HCT116 (cell line): ENCODE measurements around the gene SLC39A13. TPM values are rescaled to one million over a fixed set of nuclear protein-coding genes. Genes with fewer than 3 reads are reported as not detected.

Source experiments
- ATAC-seq: fragments of 200-7000 bp; cut with Tn5 transposase; 2 replicates; pipeline ENCODE4 v1.9.1; 2020; ENCODE audit warnings: mild to moderate bottlenecking, moderate library complexity
- BruUV-seq: library from RNA; stranded (reverse); fragments of 400-500 nt; replicated peaks from 2 replicates; lab custom pipeline; 2021; lab: Mats Ljungman, UMichigan
- CTCF ChIA-PET: fragments of 300-600 bp; sonication (Branson Sonifier 250); formaldehyde crosslinking; loops from one replicate; lab custom pipeline; 2021; ENCODE audit warnings: antibody characterized with exemption; lab: Charles Lee
- POLR2A ChIA-PET: fragments of 300-600, 350-600 bp; sonication (Branson Sonifier 250); formaldehyde crosslinking; loops from one replicate; lab custom pipeline; 2021; ENCODE audit warnings: antibody characterized with exemption; lab: Charles Lee
- RAD21 ChIA-PET, 2 experiments: fragments of 300-600 bp; sonication (Branson Sonifier 250); formaldehyde crosslinking; loops; one replicate each; lab custom pipeline; 2023; ENCODE audit warnings: low total read pairs in 2 of 2; ENCODE audit not compliant: uncharacterized antibody in 2 of 2, unreplicated experiment in 2 of 2, low non-redundant PET in 1 of 2; lab: Charles Lee
- DNase-seq: peaks from one replicate; pipeline ENCODE4 v3.0.0-alpha.2; 2010; ENCODE audit warnings: low read depth, low spot score
- H2AFZ ChIP-seq: fragments of 200-600 bp; shearing (Covaris generic), sonication (generic); 2 replicates; pipeline ENCODE4 v1.6.1; 2017; ENCODE audit warnings: low read depth, mixed run types, mixed read lengths, antibody characterized with exemption, low read length; ENCODE audit not compliant: poor library complexity, severe bottlenecking
- H3K27ac ChIP-seq: 2 replicates; pipeline ENCODE4 v1.5.1; 2012; ENCODE audit warnings: low read depth, low read length
- H3K27me3 ChIP-seq: fragments of 200-600 bp; sonication (generic); 2 replicates; pipeline ENCODE4 v1.6.1; 2016; ENCODE audit warnings: mixed run types, low read length, mixed read lengths; ENCODE audit not compliant: insufficient read depth
- H3K36me3 ChIP-seq, 2 experiments: fragments of 200-500 bp in 1 of 2; fragments of 200-600 bp in 1 of 2; sonication (Bioruptor generic) in 1 of 2; sonication (generic) in 1 of 2; 2 replicates each; pipeline versions ENCODE4 v1.5.1 to v1.6.1; 2014 to 2016; ENCODE audit warnings: low read length in 2 of 2, inconsistent platforms in 1 of 2, mixed read lengths in 1 of 2, mixed run types in 1 of 2; ENCODE audit not compliant: insufficient read depth in 2 of 2, control insufficient read depth in 1 of 2
- H3K4me1 ChIP-seq, 2 experiments: fragments of 200-600 bp in 1 of 2; sonication (generic) in 1 of 2; 2 replicates each; pipeline versions ENCODE4 v1.5.1 to v1.6.1; 2012 to 2017; ENCODE audit warnings: low read length in 2 of 2, inconsistent platforms in 1 of 2, mild to moderate bottlenecking in 1 of 2, mixed read lengths in 1 of 2, mixed run types in 1 of 2, moderate library complexity in 1 of 2; ENCODE audit not compliant: insufficient read depth in 2 of 2, control insufficient read depth in 1 of 2
- H3K4me2 ChIP-seq: fragments of 200-600 bp; sonication (generic); 2 replicates; pipeline ENCODE4 v1.6.1; 2017; ENCODE audit warnings: mixed run types, low read length, mixed read lengths
- H3K4me3 ChIP-seq, 2 experiments: fragments of 200-600 bp in 1 of 2; sonication (generic) in 1 of 2; replicated peaks in 1 of 2; 2 replicates each; pipeline ENCODE4 v1.5.1; 2011 to 2016; ENCODE audit warnings: low read length in 2 of 2, control low read depth in 1 of 2, low read depth in 1 of 2, mild to moderate bottlenecking in 1 of 2, mixed read lengths in 1 of 2, mixed run types in 1 of 2
- H3K79me2 ChIP-seq: fragments of 200-600 bp; sonication (generic); 2 replicates; pipeline ENCODE4 v1.6.1; 2017; ENCODE audit warnings: mild to moderate bottlenecking, mixed run types, low read length, moderate library complexity, mixed read lengths; ENCODE audit not compliant: insufficient read depth
- H3K9ac ChIP-seq: fragments of 200-600 bp; sonication (generic); 2 replicates; pipeline ENCODE4 v1.6.1; 2016; ENCODE audit warnings: low read length, mixed read lengths
- H3K9me2 ChIP-seq: fragments of 200-600 bp; sonication (generic), shearing (Covaris generic); 2 replicates; pipeline ENCODE4 v1.6.1; 2017; ENCODE audit warnings: mixed run types, mild to moderate bottlenecking, moderate library complexity; ENCODE audit not compliant: insufficient read depth
- H3K9me3 ChIP-seq, 2 experiments: fragments of 200-500 bp in 1 of 2; fragments of 200-600 bp in 1 of 2; sonication (Bioruptor generic) in 1 of 2; sonication (generic) in 1 of 2; 2 replicates each; pipeline ENCODE4 v1.6.1; 2014 to 2017; ENCODE audit warnings: low read length in 2 of 2, mixed read lengths in 2 of 2, inconsistent platforms in 1 of 2, low read depth in 1 of 2, mild to moderate bottlenecking in 1 of 2, mixed run types in 1 of 2, moderate library complexity in 1 of 2; ENCODE audit not compliant: control insufficient read depth in 1 of 2, insufficient read depth in 1 of 2
- H4K20me1 ChIP-seq: fragments of 200-600 bp; sonication (generic), shearing (Covaris generic); 2 replicates; pipeline ENCODE4 v1.6.1; 2017; ENCODE audit warnings: mixed run types, mild to moderate bottlenecking, moderate library complexity; ENCODE audit not compliant: insufficient read depth
- CBX3 ChIP-seq: IDR thresholded peaks from 2 replicates; pipeline ENCODE4 v1.6.1; 2012; ENCODE audit warnings: low read depth
- CEBPB ChIP-seq: IDR thresholded peaks from 2 replicates; pipeline ENCODE4 v1.6.1; 2012; ENCODE audit warnings: low read depth
- ELF1 ChIP-seq: IDR thresholded peaks from 2 replicates; pipeline ENCODE4 v1.6.1; 2012; ENCODE audit warnings: low read depth, borderline replicate concordance
- EZH2 ChIP-seq: fragments of 200-600 bp; sonication (generic); IDR thresholded peaks from 2 replicates; pipeline ENCODE4 v1.6.1; 2017; ENCODE audit warnings: antibody characterized with exemption, mixed run types
- EZH2phosphoT487 ChIP-seq: fragments of 200-600 bp; IDR thresholded peaks from 2 replicates; pipeline ENCODE4 v1.6.1; 2018; ENCODE audit warnings: antibody characterized with exemption, borderline replicate concordance
- FOSL1 ChIP-seq: IDR thresholded peaks from 2 replicates; pipeline ENCODE4 v1.6.1; 2012; ENCODE audit warnings: low read depth
- POLR2A ChIP-seq: IDR thresholded peaks from 2 replicates; pipeline ENCODE4 v1.7.0; 2011; ENCODE audit warnings: borderline replicate concordance; ENCODE audit not compliant: insufficient read depth, insufficient read length; ENCODE audit errors: extremely low read depth
- POLR2AphosphoS5 ChIP-seq: IDR thresholded peaks from 2 replicates; pipeline ENCODE4 v1.6.1; 2011; ENCODE audit warnings: mild to moderate bottlenecking, low read depth, low read length, moderate library complexity
- SRF ChIP-seq: IDR thresholded peaks from 2 replicates; pipeline ENCODE4 v1.6.1; 2012; ENCODE audit warnings: low read depth
- ZNF274 ChIP-seq: fragments of 200-500 bp; sonication (Bioruptor generic); IDR thresholded peaks from 2 replicates; pipeline ENCODE4 v1.6.1; 2014; ENCODE audit warnings: mild to moderate bottlenecking, low read depth, low read length, inconsistent platforms
- intact Hi-C: fragments of 100-400 bp; cut with micrococcal nuclease; formaldehyde crosslinking; loops from 2 replicates; pipeline ENCODE4 v1.10.0; 2022
- total RNA-seq: library from RNA; stranded (reverse); gene quantifications from one replicate; pipeline ENCODE4 v1.2.1, GENCODE V29; 2021; ENCODE audit not compliant: unreplicated experiment
- TF ChIP-seq, protein P1 (sequence below): IDR thresholded peaks from 2 replicates; pipeline ENCODE4 v1.6.1; 2012; ENCODE audit warnings: low read depth
- TF ChIP-seq, protein P2 (sequence below), 3 experiments: fragments of 200-600 bp in 1 of 3; sonication (generic) in 1 of 3; IDR thresholded peaks in 2 of 3; conservative IDR thresholded peaks in 1 of 3; 2 replicates each; pipeline ENCODE4 v1.5.1; 2012 to 2017; ENCODE audit warnings: low read depth in 2 of 3, low read length in 2 of 3, antibody characterized with exemption in 1 of 3, borderline replicate concordance in 1 of 3, control low read depth in 1 of 3, mild to moderate bottlenecking in 1 of 3, mixed read lengths in 1 of 3, mixed run types in 1 of 3, moderate library complexity in 1 of 3; ENCODE audit not compliant: insufficient read depth in 1 of 3
- TF ChIP-seq, protein P3 (sequence below): IDR thresholded peaks from 2 replicates; pipeline ENCODE4 v1.6.1; 2012

Gene SLC39A13
- total RNA-seq, 1 experiment from 2014 or later, result 23.9 TPM

DNA sequence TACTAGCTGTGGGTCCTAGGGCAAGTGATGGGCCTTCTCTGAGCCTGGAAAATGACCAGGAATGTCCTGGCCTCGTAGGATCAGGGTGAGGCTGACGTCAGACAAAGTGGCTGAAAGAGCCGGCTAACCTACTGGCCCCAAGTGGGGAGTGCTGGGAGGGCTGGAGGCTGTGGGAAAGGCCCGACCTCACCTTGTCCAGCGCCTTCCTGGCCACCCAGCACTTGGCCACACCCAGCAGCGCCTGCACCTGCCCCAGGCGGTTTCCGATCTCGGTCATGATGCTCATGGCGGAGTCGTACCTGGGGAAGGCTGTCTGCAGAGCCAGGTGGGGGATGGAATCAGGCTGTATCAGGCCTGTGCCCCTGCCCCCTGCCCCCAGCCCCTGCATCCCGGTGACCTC lies 33.0 kb downstream of the SLC39A13 start (continued):
- TF ChIP-seq, protein P1, sequence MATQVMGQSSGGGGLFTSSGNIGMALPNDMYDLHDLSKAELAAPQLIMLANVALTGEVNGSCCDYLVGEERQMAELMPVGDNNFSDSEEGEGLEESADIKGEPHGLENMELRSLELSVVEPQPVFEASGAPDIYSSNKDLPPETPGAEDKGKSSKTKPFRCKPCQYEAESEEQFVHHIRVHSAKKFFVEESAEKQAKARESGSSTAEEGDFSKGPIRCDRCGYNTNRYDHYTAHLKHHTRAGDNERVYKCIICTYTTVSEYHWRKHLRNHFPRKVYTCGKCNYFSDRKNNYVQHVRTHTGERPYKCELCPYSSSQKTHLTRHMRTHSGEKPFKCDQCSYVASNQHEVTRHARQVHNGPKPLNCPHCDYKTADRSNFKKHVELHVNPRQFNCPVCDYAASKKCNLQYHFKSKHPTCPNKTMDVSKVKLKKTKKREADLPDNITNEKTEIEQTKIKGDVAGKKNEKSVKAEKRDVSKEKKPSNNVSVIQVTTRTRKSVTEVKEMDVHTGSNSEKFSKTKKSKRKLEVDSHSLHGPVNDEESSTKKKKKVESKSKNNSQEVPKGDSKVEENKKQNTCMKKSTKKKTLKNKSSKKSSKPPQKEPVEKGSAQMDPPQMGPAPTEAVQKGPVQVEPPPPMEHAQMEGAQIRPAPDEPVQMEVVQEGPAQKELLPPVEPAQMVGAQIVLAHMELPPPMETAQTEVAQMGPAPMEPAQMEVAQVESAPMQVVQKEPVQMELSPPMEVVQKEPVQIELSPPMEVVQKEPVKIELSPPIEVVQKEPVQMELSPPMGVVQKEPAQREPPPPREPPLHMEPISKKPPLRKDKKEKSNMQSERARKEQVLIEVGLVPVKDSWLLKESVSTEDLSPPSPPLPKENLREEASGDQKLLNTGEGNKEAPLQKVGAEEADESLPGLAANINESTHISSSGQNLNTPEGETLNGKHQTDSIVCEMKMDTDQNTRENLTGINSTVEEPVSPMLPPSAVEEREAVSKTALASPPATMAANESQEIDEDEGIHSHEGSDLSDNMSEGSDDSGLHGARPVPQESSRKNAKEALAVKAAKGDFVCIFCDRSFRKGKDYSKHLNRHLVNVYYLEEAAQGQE, result no peak
- TF ChIP-seq, protein P2, sequence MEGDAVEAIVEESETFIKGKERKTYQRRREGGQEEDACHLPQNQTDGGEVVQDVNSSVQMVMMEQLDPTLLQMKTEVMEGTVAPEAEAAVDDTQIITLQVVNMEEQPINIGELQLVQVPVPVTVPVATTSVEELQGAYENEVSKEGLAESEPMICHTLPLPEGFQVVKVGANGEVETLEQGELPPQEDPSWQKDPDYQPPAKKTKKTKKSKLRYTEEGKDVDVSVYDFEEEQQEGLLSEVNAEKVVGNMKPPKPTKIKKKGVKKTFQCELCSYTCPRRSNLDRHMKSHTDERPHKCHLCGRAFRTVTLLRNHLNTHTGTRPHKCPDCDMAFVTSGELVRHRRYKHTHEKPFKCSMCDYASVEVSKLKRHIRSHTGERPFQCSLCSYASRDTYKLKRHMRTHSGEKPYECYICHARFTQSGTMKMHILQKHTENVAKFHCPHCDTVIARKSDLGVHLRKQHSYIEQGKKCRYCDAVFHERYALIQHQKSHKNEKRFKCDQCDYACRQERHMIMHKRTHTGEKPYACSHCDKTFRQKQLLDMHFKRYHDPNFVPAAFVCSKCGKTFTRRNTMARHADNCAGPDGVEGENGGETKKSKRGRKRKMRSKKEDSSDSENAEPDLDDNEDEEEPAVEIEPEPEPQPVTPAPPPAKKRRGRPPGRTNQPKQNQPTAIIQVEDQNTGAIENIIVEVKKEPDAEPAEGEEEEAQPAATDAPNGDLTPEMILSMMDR (IDR thresholded peaks at IDR 0.05 in 2 of 3, conservative IDR thresholded peaks at IDR 0.05 in 1 of 3; ENCODE audit: borderline replicate concordance in 1 of 3, insufficient read depth in 1 of 3, low read depth in 2 of 3, low read length in 2 of 3), result no peak
- no peak for TF ChIP-seq EZH2

DNA sequence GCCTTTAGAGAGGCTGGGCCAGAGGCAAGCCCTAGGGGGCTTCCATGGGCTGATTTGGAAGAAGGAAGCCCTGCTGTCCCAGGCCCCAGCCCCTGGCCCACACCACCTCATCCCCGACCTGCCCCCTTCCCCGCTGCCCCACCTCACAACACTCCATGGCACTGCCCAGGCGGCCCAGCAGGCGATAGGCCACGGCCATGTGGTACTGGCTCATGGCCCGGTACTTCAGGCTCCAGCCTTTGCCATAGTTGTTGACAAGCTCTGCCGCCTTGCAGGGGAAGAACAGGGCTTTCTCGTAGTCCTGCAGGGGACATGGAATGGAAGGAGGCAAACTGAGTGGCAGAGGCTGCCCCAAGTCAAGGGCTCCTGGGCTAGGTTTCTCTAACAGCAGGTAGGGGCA lies 34.1 kb downstream of the SLC39A13 start:
- H3K4me3 ChIP-seq, result no peak overlapping the region
- no peaks in the 10 kb centered on the region for H3K79me2 ChIP-seq
- no peaks in the 10 kb centered on the region for H3K36me3 ChIP-seq
- no TSS peak for BruUV-seq
- no peak overlapping the region for H3K27ac ChIP-seq
- TF ChIP-seq, protein P3, sequence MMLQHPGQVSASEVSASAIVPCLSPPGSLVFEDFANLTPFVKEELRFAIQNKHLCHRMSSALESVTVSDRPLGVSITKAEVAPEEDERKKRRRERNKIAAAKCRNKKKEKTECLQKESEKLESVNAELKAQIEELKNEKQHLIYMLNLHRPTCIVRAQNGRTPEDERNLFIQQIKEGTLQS, result no peak
- TF ChIP-seq FOSL1 (no peak), POLR2A (no peak), EZH2phosphoT487 (no peak), ELF1 (no peak), POLR2AphosphoS5 (no peak), SRF (no peak), ZNF274 (no peak), CEBPB (no peak), CBX3 (no peak)
- TF ChIP-seq, protein P1, result no peak
- TF ChIP-seq, all 23 proteins: peak for 0
- Histone ChIP-seq H3K9me2 (no peaks in the 10 kb centered on the region), H3K9ac (no peak overlapping the region), H3K4me2 (no peak overlapping the region), H3K4me1 (no peaks in the 10 kb centered on the region), H3K9me3 (no peaks in the 10 kb centered on the region), H4K20me1 (no peaks in the 10 kb centered on the region), H2AFZ (no peak overlapping the region), H3K27me3 (no peaks in the 10 kb centered on the region)
- POLR2A ChIA-PET, result no interaction called here
- intact Hi-C loops, result no loop called here
- ATAC-seq (no peak), DNase-seq (no peak)
- CTCF ChIA-PET, result interaction anchor here (3.1 kb wide), 1 partner anchor 12 kb away, joined by 16 read pairs; no protein-coding TSS in a partner anchor
- RAD21 ChIA-PET, result no interaction called here
